Calu3 (cell line): ENCODE data around the gene SPEM3. TPM values are rescaled to one million over a fixed set of nuclear protein-coding genes. Genes with fewer than 3 reads are reported as not detected.
A peak's percentile ranks its signal among the peaks of the same experiment; 100 is the strongest.

Source experiments
- BruUV-seq: library from RNA; stranded (reverse); fragments of 400-500 nt; replicated peaks from 2 replicates; lab custom pipeline; 2021; lab: Mats Ljungman, UMichigan
- CTCF ChIA-PET: fragments of 300-600 bp; sonication (Branson Sonifier 250); formaldehyde crosslinking; loops from one replicate; lab custom pipeline; 2022; ENCODE audit warnings: antibody characterized with exemption; lab: Charles Lee
- DNase-seq: peaks from one replicate; pipeline ENCODE4 v3.0.0; 2022
- H3K27ac Mint-ChIP-seq: one replicate; pipeline ENCODE4 v1.8.0; 2022; ENCODE audit warnings: mixed read lengths; ENCODE audit not compliant: unreplicated experiment
- H3K27me3 Mint-ChIP-seq: one replicate; pipeline ENCODE4 v1.8.0; 2022; ENCODE audit warnings: mixed read lengths; ENCODE audit not compliant: unreplicated experiment
- H3K36me3 Mint-ChIP-seq: one replicate; pipeline ENCODE4 v1.8.0; 2022; ENCODE audit warnings: mild to moderate bottlenecking, moderate library complexity, mixed read lengths; ENCODE audit not compliant: insufficient read depth, unreplicated experiment
- H3K4me1 Mint-ChIP-seq: one replicate; pipeline ENCODE4 v1.8.0; 2022; ENCODE audit warnings: mild to moderate bottlenecking, low read depth, mixed read lengths; ENCODE audit not compliant: unreplicated experiment
- H3K4me3 Mint-ChIP-seq: one replicate; pipeline ENCODE4 v1.8.0; 2022; ENCODE audit warnings: mild to moderate bottlenecking, low read depth, moderate library complexity, mixed read lengths; ENCODE audit not compliant: unreplicated experiment
- H3K9me3 Mint-ChIP-seq: one replicate; pipeline ENCODE4 v1.8.0; 2022; ENCODE audit warnings: low read depth, mixed read lengths; ENCODE audit not compliant: unreplicated experiment
- intact Hi-C: fragments of 100-400 bp; cut with micrococcal nuclease; formaldehyde crosslinking; loops from one replicate; pipeline ENCODE4 v1.10.0; 2022; ENCODE audit not compliant: unreplicated experiment
- total RNA-seq: library from RNA; stranded (reverse); gene quantifications from 2 replicates; pipeline ENCODE4 v1.2.3, GENCODE V29; 2022
- TF ChIP-seq, protein P1 (sequence below): fragments of 200-600 bp; IDR thresholded peaks from one replicate; pipeline ENCODE4 v1.8.0; 2022; ENCODE audit warnings: antibody characterized with exemption; ENCODE audit not compliant: unreplicated experiment

The SPEM3 gene
- total RNA-seq, 1 experiment from 2014 or later = not detected

DNA sequence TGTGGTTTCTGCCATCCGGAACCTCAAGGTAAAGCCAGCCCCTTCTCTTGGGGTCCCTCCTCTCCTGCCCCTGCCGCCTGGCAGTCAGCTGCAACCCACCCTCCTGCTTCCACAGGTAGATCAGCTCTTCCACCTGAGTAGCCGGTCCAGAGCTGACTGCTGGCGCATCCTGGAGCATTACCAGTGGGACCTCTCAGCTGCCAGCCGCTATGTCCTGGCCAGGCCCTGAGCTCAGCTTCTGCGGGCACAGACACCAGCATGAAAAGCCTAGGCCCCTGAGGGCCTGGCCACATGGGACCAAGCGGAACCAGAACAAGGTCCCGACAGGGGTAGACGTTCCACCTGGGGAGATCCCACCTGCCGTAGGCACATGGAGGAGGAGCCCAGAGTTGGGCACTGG is 39.8 kb upstream of the SPEM3 start:
- BruUV-seq = no TSS peak
- peaks cover 34% of the 10 kb centered on the region for H3K36me3 Mint-ChIP-seq

DNA sequence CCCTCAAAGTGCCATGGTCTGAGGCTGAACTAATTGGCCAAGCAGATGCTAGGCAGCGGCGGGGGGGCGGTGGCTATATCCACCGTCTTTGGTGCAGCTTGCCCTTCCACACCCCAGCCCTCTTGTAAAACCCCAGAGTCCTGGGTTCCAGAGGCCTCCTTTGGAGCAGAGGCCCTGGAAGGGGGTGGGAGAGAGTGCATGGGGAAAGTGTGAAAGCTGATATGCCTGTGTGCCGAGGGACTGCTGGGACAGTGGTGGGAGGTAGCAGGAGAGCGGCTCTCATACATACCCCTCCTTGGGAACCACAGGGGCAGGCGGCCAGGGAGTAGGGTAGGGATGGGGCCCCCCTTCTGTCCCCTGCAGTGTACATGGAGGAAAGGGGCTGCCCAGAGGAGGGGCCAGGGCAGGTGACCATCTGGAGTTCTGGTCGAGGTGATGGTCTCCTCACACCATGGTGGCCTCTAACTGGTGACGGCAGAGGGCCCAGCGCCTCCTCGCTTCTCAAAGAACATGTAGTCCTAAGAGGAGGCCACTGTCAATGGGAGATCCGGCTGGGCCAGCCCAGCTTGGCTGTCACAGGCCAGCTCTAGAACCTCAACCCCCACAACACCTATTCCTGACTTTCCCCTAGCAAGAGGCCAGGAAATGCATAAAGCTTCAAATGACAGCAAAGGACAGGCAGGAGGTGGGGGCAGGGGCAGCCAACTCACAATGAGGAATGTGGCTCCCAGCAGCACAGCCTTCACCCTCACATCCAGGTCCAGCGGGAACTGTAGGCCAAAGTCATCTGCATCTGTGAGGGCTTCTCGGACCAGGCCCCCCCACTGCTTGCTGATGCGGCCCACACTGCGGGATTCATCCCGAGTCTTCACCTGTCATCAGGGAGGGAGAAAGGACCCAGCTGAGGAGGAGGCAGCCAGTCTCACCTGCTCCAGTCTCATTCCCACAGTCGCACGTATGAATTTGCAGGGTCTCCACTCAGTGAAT is 38.4 kb upstream of the SPEM3 start:
- no peak overlapping the region for H3K27ac Mint-ChIP-seq
- TSS peak; percentile 13 for BruUV-seq
- CTCF ChIA-PET = no interaction called here
- H3K27me3 Mint-ChIP-seq = no peaks in the 10 kb centered on the region
- intact Hi-C loops = no loop called here
- peaks cover 7% of the 10 kb centered on the region for H3K4me1 Mint-ChIP-seq
- H3K36me3 Mint-ChIP-seq = peaks cover 37% of the 10 kb centered on the region
- H3K9me3 Mint-ChIP-seq = no peaks in the 10 kb centered on the region
- TF ChIP-seq, protein P1, sequence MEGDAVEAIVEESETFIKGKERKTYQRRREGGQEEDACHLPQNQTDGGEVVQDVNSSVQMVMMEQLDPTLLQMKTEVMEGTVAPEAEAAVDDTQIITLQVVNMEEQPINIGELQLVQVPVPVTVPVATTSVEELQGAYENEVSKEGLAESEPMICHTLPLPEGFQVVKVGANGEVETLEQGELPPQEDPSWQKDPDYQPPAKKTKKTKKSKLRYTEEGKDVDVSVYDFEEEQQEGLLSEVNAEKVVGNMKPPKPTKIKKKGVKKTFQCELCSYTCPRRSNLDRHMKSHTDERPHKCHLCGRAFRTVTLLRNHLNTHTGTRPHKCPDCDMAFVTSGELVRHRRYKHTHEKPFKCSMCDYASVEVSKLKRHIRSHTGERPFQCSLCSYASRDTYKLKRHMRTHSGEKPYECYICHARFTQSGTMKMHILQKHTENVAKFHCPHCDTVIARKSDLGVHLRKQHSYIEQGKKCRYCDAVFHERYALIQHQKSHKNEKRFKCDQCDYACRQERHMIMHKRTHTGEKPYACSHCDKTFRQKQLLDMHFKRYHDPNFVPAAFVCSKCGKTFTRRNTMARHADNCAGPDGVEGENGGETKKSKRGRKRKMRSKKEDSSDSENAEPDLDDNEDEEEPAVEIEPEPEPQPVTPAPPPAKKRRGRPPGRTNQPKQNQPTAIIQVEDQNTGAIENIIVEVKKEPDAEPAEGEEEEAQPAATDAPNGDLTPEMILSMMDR = no peak
- no peak overlapping the region for H3K4me3 Mint-ChIP-seq
- DNase-seq = no peak

More for the DNA sequence above, 39.8 kb upstream of the SPEM3 start:
- CTCF ChIA-PET = no interaction called here
- H3K27ac Mint-ChIP-seq = no peak overlapping the region
- H3K4me1 Mint-ChIP-seq = no peaks in the 10 kb centered on the region
- H3K4me3 Mint-ChIP-seq = no peak overlapping the region
- intact Hi-C loops = no loop called here
- no peaks in the 10 kb centered on the region for H3K9me3 Mint-ChIP-seq
- TF ChIP-seq, protein P1 = no peak
- DNase-seq = no peak
- no peaks in the 10 kb centered on the region for H3K27me3 Mint-ChIP-seq

DNA sequence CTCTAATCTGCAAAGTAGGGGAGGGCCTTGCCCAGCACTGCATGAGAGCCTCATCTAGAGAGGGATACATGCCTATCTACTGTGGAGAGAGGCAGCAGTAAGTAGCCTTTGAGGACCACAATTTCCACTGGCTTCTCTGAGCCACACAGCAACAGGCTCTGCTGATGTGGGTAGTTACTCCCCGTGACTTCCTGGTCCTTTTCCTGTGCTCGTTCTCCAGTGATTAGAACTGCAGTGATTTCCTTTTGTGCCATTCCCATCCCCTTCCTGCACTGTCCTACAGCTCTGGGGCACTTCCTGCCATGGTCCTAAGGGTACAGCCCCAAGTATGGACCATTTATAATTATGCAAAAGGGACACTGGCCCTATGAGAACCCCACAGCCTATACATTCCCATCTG is 37.4 kb upstream of the SPEM3 start:
- no peak for DNase-seq
- no peak overlapping the region for H3K4me3 Mint-ChIP-seq
- intact Hi-C loops = no loop called here
- CTCF ChIA-PET = no interaction called here
- TF ChIP-seq, protein P1 = no peak
- H3K9me3 Mint-ChIP-seq = no peaks in the 10 kb centered on the region
- H3K36me3 Mint-ChIP-seq = peaks cover 31% of the 10 kb centered on the region
- no TSS peak for BruUV-seq
- peaks cover 8% of the 10 kb centered on the region for H3K4me1 Mint-ChIP-seq
- H3K27ac Mint-ChIP-seq = no peak overlapping the region
- H3K27me3 Mint-ChIP-seq = no peaks in the 10 kb centered on the region

DNA sequence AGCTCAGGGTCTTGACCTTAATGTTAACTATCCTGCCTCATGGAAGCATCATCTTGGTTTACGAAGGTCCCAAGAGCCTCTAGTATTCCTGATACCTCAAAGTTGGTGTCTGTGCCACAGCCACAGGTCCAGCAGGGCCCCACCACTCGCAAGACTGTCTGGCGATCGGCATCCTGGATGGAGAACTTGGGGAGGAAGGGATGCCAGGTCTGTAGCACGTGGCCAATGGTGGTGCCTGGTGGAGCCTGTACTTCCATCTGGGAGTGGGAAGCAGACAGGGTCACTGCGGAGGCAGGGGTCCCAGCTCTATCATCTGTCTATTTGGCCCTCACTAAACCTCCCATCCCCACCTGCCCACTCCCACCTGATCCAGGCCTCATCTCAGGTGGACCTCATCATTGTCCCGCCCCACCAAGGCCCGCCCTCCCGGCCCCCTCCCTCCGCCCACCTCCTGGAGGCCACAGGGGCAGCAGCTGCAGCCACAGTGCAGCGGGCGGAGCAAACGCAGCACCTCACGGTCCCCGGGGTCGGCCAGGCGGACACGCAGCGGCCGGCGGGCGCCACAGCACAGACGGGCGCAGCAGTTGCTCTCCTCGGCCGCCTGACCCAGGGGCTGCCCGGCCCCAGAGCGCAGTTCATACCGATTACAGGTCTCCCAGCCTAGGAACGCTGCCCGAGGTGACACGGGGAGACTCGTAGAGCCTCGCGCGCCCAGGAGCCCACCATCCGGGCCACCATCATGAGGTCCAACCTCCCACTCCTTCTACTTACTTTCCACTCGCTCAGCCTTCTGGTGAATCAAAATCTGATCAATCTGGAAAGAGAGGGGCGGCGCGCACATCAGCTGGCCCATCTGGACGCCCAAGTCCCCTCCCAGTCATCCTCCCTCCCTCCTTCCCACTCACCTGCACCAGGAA is 35.7 kb upstream of the SPEM3 start:
- no peaks in the 10 kb centered on the region for H3K27me3 Mint-ChIP-seq
- H3K4me3 Mint-ChIP-seq = peak overlapping the region; percentile 82
- DNase-seq = no peak
- peaks cover 25% of the 10 kb centered on the region for H3K36me3 Mint-ChIP-seq
- H3K9me3 Mint-ChIP-seq = no peaks in the 10 kb centered on the region
- no peak overlapping the region for H3K27ac Mint-ChIP-seq
- TF ChIP-seq, protein P1 = no peak
- peaks cover 8% of the 10 kb centered on the region for H3K4me1 Mint-ChIP-seq
- no TSS peak for BruUV-seq
- intact Hi-C loops = no loop called here
- CTCF ChIA-PET = interaction anchor here (1.4 kb wide), 1 partner anchor 37 kb away, joined by 6 read pairs; no protein-coding TSS in a partner anchor
